GM08714 (cell line): Measurements from ENCODE around the gene LDB2.

ENCODE experiments used
- H3K4me3 ChIP-seq: fragments of 200-500 bp; sonication (Bioruptor generic); 2 replicates; pipeline ENCODE4 v1.5.1; 2014; ENCODE audit warnings: mild to moderate bottlenecking, low read length, inconsistent platforms
- ZNF274 ChIP-seq: IDR thresholded peaks from 2 replicates; pipeline ENCODE4 v1.6.1; 2012; ENCODE audit warnings: mild to moderate bottlenecking, low read depth, low read length

The LDB2 gene

DNA sequence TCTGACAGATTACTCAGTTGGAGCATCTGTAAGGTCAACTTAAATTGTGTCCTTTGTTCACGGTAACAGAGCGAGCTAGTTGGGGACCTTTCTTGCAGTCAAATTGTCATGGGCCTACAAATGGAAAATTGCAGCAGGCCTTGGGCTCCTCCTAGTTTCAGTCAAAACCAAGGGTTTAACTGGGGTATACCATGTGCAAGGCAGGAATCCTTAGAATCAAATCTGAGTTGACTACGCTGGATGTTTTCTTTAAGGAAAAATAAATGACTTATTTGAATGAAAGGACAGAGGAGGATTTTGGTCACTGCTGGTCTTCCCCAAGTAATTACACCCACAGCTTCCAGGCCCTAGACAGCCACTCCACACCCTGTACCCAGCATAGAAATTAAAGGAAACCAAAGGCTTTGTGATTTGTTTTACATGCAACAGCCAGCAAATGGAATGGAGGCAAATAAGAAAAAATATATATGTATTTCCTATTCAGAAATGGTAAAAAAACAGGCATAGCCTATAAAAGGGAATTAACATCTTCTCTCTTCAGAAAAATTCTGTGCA, 307.1 kb downstream of the LDB2 start:
- no peak overlapping the region for H3K4me3 ChIP-seq

DNA sequence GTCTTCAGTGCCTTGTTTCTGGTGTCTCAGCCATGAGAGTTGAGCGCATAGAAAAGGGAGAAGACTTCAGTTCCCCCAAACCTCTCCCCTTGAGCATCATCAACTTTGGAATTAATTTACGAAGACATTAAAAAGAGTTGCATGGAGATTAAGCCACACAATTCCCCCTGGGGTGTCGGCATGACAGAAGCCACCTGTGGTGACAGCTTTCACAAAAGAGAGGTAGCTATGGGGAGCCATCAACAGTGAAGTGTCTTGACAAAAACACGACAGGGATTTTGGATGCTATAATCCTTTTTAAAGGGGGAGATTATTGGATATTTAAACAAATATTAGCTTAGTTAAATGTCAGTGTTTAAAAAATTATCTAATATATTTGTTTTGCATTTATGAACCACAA, 307.6 kb downstream of the LDB2 start:
- no peak for TF ChIP-seq ZNF274
- no peak overlapping the region for H3K4me3 ChIP-seq

More for the DNA sequence above, 307.1 kb downstream of the LDB2 start:
- TF ChIP-seq ZNF274 = no peak

DNA sequence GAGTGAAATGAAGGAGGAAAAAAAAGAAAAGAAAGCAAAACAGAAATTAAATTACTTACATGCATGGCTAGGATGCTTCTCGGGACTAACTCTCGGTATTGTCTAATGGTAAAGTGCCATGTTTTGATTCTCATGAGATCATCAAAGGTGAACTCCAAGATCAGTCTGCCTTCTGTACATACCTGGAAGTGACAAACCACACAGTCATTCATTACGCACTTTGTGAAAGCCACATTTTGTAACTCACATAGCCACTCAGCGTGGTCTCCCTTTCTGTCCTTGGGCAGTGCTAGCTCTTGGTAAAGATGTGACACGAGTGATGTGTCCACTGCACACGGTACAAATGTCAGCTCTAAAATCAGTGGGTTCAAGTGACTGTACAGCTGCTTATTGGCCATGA, 309.8 kb downstream of the LDB2 start:
- TF ChIP-seq ZNF274 = no peak
- H3K4me3 ChIP-seq = no peak overlapping the region

DNA sequence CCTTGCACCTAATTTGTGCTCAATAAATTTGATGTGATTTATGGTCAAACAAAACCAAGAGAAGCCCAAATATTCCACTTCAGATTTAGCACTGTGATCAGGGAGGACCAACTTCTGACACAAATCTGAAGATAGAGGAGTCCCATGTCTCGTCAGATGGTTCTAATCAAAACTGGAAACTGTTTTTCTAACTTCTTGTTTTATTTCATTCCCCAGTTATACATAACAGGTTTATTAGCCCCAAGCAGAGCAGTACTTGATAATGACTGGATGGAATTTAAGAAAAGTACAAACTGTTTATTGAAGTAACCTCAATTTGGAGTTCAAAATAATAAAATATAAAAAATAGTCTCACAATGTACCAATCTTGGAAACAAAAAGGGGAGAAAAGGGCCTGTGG, 310.3 kb downstream of the LDB2 start:
- H3K4me3 ChIP-seq = no peak overlapping the region
- no peak for TF ChIP-seq ZNF274

DNA sequence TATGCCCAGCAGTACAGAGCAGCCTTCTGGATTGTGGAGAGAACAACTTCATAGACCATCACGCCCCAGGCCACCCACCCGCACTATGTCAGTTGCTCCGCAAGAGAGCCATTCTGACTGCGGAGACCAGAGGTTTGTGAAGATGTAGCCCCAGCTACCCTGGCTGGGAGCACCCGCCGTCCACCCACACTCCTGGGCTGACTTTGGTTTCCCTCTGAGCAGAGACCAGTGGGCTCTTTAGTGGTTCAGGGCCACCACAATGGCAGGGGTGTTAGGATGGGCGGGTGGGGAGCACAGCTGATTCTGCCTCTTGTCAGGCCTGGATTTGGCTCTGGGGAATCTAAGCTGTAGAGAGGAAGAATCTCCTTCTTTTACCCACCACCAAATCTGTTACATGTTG, 313.4 kb downstream of the LDB2 start:
- no peak overlapping the region for H3K4me3 ChIP-seq
- TF ChIP-seq ZNF274 = no peak

DNA sequence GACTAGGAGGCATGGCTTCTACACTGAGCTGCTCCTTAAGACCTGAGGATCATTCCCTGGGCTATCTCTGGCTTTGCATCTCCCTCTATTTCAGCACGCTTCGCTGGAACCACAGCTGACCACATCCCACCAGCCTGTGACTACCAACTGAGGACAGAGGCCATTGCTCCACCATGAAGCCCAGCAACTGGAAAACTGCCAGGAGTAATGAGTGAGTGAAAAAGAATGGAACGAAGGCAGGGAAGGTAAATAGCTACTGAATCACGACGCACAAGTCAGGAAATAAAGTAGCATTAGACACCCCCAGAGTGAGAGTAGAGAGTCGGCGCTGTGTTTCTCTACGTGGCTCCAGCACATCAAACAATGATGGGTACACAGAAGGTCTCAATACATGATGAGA, 314.7 kb downstream of the LDB2 start:
- no peak for TF ChIP-seq ZNF274
- H3K4me3 ChIP-seq = no peak overlapping the region

DNA sequence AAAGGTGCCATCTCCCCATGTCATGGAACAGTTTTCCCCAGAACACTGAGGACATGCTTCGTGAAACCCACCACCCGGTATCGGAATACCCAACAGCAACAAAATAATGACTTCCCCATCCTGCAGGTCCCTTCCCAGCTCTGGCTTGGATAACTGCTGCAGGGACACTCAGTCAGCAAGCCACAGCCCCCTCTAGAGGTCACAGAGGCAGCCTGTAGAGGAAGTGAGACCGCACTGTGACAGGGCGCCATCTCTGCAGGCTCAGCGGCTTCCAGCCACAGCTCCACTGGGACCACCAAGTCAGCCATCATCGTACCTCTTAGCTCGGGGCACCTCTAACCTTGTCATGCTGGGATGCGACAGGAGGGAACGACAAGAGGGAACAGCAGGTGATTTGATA, 315.9 kb downstream of the LDB2 start:
- no peak overlapping the region for H3K4me3 ChIP-seq
- no peak for TF ChIP-seq ZNF274

DNA sequence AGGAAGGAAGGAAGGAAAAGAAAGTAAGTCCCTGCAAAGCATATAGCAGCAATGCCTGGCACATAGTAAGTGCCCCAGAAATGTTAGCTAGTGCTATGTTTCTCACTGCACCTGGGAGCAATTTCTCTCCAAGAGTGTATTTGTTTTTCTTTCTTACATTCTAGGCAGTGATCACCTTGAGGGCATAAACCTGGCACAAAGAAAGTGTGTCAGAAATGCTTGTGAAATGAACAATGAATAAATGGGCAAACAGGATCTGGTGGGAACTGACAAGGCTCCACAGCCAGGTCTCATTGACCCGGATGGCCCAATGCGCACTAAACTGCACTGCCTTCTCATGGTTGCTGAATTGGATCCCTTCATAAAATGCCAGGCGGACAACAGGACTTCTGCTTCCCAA, 316.4 kb downstream of the LDB2 start:
- no peak for TF ChIP-seq ZNF274
- H3K4me3 ChIP-seq = no peak overlapping the region

DNA sequence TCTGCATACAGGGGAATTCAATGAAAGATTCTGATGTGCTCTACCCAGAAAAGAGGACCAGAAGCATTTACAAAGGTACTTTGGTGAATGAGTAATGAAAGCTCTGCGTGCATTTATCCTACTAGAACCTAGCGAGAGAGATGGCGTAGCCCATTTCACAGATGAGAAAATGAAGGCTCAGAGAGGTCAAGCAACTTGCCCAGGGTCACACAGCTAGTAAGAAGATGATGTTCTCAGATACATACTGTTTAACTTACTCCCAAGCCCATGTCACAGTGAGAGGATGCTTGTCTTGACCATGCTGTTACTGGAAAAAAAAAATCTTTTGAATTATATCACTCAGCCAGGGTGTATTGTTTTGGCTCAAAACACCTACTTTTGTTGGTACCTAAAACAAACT, 317.3 kb downstream of the LDB2 start:
- no peak for TF ChIP-seq ZNF274
- no peak overlapping the region for H3K4me3 ChIP-seq

DNA sequence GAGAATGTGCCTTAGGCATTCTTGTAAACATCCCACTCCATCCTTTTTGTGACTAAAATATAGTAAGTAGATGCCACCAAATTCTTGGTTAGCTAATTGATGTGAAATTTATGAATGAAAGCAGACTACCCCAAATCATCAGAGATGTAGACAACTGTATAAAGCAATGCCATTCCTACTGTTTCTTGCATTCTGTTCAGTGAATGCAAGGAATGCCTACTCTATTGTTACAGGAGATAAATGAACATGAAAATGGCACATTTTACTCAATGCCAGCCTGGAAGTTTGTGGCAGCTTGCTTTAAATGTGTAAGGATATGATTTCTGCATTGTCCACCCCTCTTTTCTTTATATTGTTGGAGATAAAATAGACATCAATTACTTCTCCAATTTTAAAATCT, 317.9 kb downstream of the LDB2 start:
- no peak overlapping the region for H3K4me3 ChIP-seq
- TF ChIP-seq ZNF274 = no peak

DNA sequence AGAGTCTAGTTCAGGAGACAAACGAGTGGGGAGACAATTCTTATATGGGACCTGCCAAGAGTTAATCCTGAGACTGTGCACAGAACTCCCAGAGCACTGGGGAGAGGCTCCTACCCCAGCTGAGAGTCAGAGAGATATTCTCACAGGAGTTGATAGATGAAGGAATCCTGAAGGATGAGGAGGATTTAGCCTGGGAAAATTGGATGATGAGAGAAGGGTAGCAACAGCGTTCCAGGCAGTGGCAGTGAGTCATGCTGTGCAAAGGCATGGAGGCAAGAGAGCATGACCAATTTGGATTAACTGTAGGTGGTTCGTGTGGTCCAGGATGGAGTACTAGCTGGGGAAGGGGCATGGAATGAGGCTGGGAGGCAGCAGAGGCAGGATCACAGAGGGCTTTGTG, 318.6 kb downstream of the LDB2 start:
- no peak overlapping the region for H3K4me3 ChIP-seq
- TF ChIP-seq ZNF274 = no peak

DNA sequence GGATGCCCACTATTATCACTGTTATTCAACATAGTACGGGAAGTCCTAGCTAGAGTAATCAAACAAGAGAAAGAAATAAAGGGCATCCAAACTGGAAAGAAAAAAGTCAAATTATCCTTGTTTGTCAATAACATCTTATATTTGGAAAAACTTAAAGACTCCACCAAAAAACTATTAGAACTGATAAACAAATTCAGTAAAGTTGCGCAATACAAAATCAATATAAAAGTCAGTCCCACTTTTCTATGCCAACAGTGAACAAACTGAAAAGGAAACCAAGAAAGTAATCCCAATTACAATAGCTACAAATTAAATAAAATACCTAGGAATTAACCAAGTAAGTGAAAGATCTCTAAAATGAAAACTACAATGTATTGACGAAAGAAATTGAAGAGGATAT, 321.3 kb downstream of the LDB2 start:
- no peak overlapping the region for H3K4me3 ChIP-seq
- TF ChIP-seq ZNF274 = no peak

DNA sequence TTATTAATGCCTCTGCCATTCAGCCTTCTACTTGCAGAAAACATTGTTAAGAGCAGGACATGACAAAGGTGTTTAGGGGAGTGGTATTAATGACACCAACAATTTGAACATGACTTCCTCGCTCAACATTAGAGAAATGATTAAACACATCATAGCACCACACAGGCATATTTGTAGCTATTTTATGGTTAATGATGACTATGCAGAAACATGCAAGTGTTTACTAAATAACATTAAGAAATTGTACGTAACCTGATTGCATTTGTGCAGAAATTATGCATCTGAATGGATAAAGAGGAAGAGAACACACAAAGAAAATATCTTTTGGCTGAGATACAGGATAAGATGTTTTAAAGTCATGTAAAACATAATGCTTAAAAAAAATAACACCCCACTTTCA, 323.5 kb downstream of the LDB2 start:
- H3K4me3 ChIP-seq = no peak overlapping the region
- no peak for TF ChIP-seq ZNF274

DNA sequence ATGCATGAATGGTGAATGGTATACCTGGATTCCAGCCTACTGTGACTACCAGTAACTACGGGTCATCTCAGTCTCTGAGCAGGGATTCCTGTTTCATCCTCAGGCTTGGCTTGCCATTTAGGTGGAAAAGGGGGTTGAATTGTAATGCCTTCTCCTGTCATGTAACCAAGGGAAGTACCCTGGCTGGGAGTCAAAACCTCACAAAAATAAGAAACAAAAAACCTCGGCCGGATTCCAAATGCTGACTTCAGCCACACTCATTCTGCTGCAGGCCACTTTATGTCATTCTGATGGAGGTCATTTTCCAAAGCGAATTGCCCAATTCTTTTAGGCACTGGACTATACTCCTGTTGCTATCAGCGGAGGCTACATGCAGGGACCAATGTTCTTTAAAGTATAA, 324.7 kb downstream of the LDB2 start:
- H3K4me3 ChIP-seq = no peak overlapping the region
- TF ChIP-seq ZNF274 = no peak

DNA sequence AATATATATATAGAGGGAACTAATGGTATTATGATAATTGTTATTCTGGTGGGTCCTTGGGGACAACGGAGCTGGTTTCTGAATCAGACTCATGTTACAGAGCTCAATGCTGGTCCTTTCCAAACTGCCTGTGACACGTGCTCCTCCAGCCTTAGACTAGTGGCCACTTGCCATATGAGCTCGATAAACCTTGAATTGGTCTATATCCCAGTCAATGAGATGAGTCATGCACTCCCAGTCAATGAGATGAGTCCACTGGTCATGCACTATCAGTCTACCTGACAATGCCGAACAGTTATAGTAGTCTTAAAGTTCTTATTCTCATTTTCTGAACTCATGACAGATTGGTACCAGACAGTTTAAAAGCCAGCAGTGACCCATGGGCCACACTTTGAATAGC, 325.2 kb downstream of the LDB2 start:
- H3K4me3 ChIP-seq = no peak overlapping the region
- no peak for TF ChIP-seq ZNF274

DNA sequence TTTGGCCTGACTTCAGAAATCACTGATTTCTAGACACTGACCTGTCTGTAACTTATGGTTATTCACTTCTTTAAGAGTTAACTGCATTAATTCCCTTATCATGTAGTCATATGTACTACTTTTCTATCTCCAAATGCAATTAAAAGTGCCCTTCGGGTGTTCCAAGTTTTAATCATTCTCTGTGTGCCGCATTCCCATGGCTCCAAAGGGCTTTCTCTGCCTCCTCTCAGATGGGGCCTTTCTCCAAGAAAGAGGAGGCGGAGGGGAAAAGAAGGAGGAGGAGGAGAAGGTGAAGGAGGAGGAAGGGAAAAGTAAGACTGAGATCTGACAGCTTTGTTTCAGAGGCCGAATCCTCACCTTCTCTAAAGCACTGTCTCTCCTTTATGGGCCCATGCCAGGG, 325.8 kb downstream of the LDB2 start:
- H3K4me3 ChIP-seq = no peak overlapping the region
- no peak for TF ChIP-seq ZNF274
